ENCODE results near the gene ARHGEF17.
A peak's percentile ranks its signal among the peaks of the same experiment; 100 is the strongest.

ARHGEF17 gene

GRCh38 chr11:73361953-73362776 lies 54.1 kb downstream of the ARHGEF17 start:
- no peak for DNase-seq

GRCh38 chr11:73363147-73363546 lies 55.1 kb downstream of the ARHGEF17 start:
- DNase-seq, result no peak

- DNase-seq, result no peak
These were observed 57.5 kb downstream of the ARHGEF17 start for GRCh38 chr11:73365352-73366264.

- DNase-seq, result no peak
These were observed 58.2 kb downstream of the ARHGEF17 start for GRCh38 chr11:73366265-73366610.

- no peak for DNase-seq
These were observed 58.9 kb downstream of the ARHGEF17 start for GRCh38 chr11:73366953-73367352.

- no peak for DNase-seq
These were observed 59.5 kb downstream of the ARHGEF17 start for GRCh38 chr11:73367482-73368024.

- DNase-seq, result no peak
These were observed 64.4 kb downstream of the ARHGEF17 start for GRCh38 chr11:73372375-73372993.

- peak; percentile 31 for DNase-seq
These were observed 66.1 kb downstream of the ARHGEF17 start for GRCh38 chr11:73374151-73374550.

- no peak for DNase-seq
These were observed 67.7 kb downstream of the ARHGEF17 start for GRCh38 chr11:73375830-73376159.

GRCh38 chr11:73376160-73376802 lies 68.2 kb downstream of the ARHGEF17 start, which contains the start of gene RELT:
RELT (plus strand) TSS chr11:73376399; CDS start chr11:73389137, 12,738 bp downstream.
- DNase-seq, result peak; percentile 84

- DNase-seq, result no peak
These were observed 68.9 kb downstream of the ARHGEF17 start for GRCh38 chr11:73376803-73377629.

- no peak for DNase-seq
These were observed 71.3 kb downstream of the ARHGEF17 start for GRCh38 chr11:73379189-73379880.

GRCh38 chr11:73380331-73380730 lies 72.3 kb downstream of the ARHGEF17 start:
- no peak for DNase-seq

GRCh38 chr11:73380897-73381410 lies 72.9 kb downstream of the ARHGEF17 start:
- DNase-seq, result no peak

GRCh38 chr11:73381589-73381988 lies 73.5 kb downstream of the ARHGEF17 start:
- no peak for DNase-seq

GRCh38 chr11:73382183-73382582 lies 74.1 kb downstream of the ARHGEF17 start:
- no peak for DNase-seq

GRCh38 chr11:73382747-73383146 lies 74.7 kb downstream of the ARHGEF17 start:
- DNase-seq, result no peak

GRCh38 chr11:73383249-73384124 lies 75.4 kb downstream of the ARHGEF17 start:
- no peak for DNase-seq

GRCh38 chr11:73384125-73384441 lies 76.0 kb downstream of the ARHGEF17 start:
- DNase-seq, result no peak

- no peak for DNase-seq
These were observed 76.4 kb downstream of the ARHGEF17 start for GRCh38 chr11:73384531-73384871.
